ENCODE measurements around the gene NOTCH1.

NOTCH1 gene

GRCh38 chr9:136572828-136573625, 27.2 kb upstream of the NOTCH1 start:
- peaks cover 2% of the 10 kb centered on the region for H3K79me1 ChIP-seq (ENCODE audit: low read depth, low read length)
- H2AK5ac ChIP-seq (ENCODE audit: low read depth, low read length): peak overlapping the region; percentile 33
- no peaks in the 10 kb centered on the region for H3K27me3 ChIP-seq (ENCODE audit: control insufficient read depth in 3 of 3, insufficient read depth in 3 of 3, low read depth in 1 of 3, low read length in 3 of 3)
- H2AFZ ChIP-seq (ENCODE audit: low read length): peak overlapping the region; percentile 78
- H2BK120ac ChIP-seq (ENCODE audit: low read depth, low read length): peak overlapping the region; percentile 64
- no CpG with 5 or more reads among the region's 34 CpGs for WGBS, 2 donors (ENCODE audit: extremely low coverage in 2 of 2, insufficient read length in 2 of 2, insufficient replicate concordance in 1 of 2)
- H3K27ac ChIP-seq (replicated peaks; ENCODE audit: low read length): peak overlapping the region; percentile 97
- H3K4me3 ChIP-seq (ENCODE audit: low read length in 2 of 2): peak overlapping the region in 1 of 2 donors; percentile 28
- H3K14ac ChIP-seq (ENCODE audit: low read length): no peak overlapping the region
- H3K23ac ChIP-seq (ENCODE audit: low read depth, low read length, poor library complexity): no peak overlapping the region
- peak overlapping the region; percentile 84 for H2BK5ac ChIP-seq (ENCODE audit: low read length)
- H2BK12ac ChIP-seq (ENCODE audit: low read length): peak overlapping the region; percentile 68
- no peak overlapping the region for H3K4me2 ChIP-seq (ENCODE audit: insufficient read depth, low read length, poor library complexity, severe bottlenecking)
- peak overlapping the region; percentile 75 for H3K9ac ChIP-seq (ENCODE audit: low read depth, low read length, poor library complexity)
- peaks cover 0 to 6% of the 10 kb centered on the region in 2 donors for H3K9me3 ChIP-seq (replicated peaks in 1 of 2; ENCODE audit: control insufficient read depth in 2 of 2, insufficient read depth in 1 of 2, low read depth in 1 of 2, low read length in 2 of 2)
- peak overlapping the region; percentile 91 for H3K4ac ChIP-seq (ENCODE audit: low read length)
- peaks cover 0 to 2% of the 10 kb centered on the region in 2 donors for H3K36me3 ChIP-seq (replicated peaks in 1 of 2; ENCODE audit: control insufficient read depth in 2 of 2, insufficient read depth in 2 of 2, low read length in 2 of 2)
- no peak for DNase-seq (ENCODE audit: low spot score)
- peak overlapping the region; percentile 88 for H4K8ac ChIP-seq (ENCODE audit: low read depth, low read length)
- peak overlapping the region; percentile 13 for H2BK15ac ChIP-seq (ENCODE audit: low read length)
- H3K18ac ChIP-seq (ENCODE audit: low read length): peak overlapping the region; percentile 96
- H3K4me1 ChIP-seq (ENCODE audit: control insufficient read depth in 2 of 2, insufficient read depth in 1 of 2, low read depth in 1 of 2, low read length in 2 of 2): peaks cover 45 to 49% of the 10 kb centered on the region in 2 donors
- peak overlapping the region; percentile 95 for H4K91ac ChIP-seq (ENCODE audit: low read depth, low read length, poor library complexity)

- DNase-seq (ENCODE audit: low spot score): peak; percentile 97
- peak overlapping the region; percentile 97 for H3K27ac ChIP-seq (replicated peaks; ENCODE audit: low read length)
Measured at GRCh38 chr9:136572003-136572827, 26.4 kb upstream of the NOTCH1 start.

GRCh38 chr9:136571531-136571930, 25.7 kb upstream of the NOTCH1 start:
- Histone ChIP-seq H3K27ac (replicated peaks; ENCODE audit: low read length) (peak overlapping the region; percentile 74), H3K36me3 (replicated peaks in 1 of 2; ENCODE audit: control insufficient read depth in 2 of 2, insufficient read depth in 2 of 2, low read length in 2 of 2) (peaks cover 0 to 2% of the 10 kb centered on the region in 2 donors), H2BK120ac (ENCODE audit: low read depth, low read length) (peak overlapping the region; percentile 89), H3K4me3 (ENCODE audit: low read length in 2 of 2) (peak overlapping the region; percentile 20 to 36), H2BK15ac (ENCODE audit: low read length) (peak overlapping the region; percentile 100), H2AFZ (ENCODE audit: low read length) (peak overlapping the region; percentile 79), H2BK5ac (ENCODE audit: low read length) (peak overlapping the region; percentile 100), H4K91ac (ENCODE audit: low read depth, low read length, poor library complexity) (peak overlapping the region; percentile 95), H3K23ac (ENCODE audit: low read depth, low read length, poor library complexity) (peak overlapping the region; percentile 70), H3K14ac (ENCODE audit: low read length) (peak overlapping the region; percentile 73), H3K79me1 (ENCODE audit: low read depth, low read length) (peaks cover 2% of the 10 kb centered on the region), H2BK12ac (ENCODE audit: low read length) (peak overlapping the region; percentile 99), H4K8ac (ENCODE audit: low read depth, low read length) (peak overlapping the region; percentile 75), H3K4me2 (ENCODE audit: insufficient read depth, low read length, poor library complexity, severe bottlenecking) (no peak overlapping the region), H3K9ac (ENCODE audit: low read depth, low read length, poor library complexity) (peak overlapping the region; percentile 71), H3K27me3 (ENCODE audit: control insufficient read depth in 3 of 3, insufficient read depth in 3 of 3, low read depth in 1 of 3, low read length in 3 of 3) (no peaks in the 10 kb centered on the region), H3K9me3 (replicated peaks in 1 of 2; ENCODE audit: control insufficient read depth in 2 of 2, insufficient read depth in 1 of 2, low read depth in 1 of 2, low read length in 2 of 2) (peaks cover 0 to 6% of the 10 kb centered on the region in 2 donors), H3K18ac (ENCODE audit: low read length) (peak overlapping the region; percentile 98), H3K4ac (ENCODE audit: low read length) (peak overlapping the region; percentile 79), H3K4me1 (ENCODE audit: control insufficient read depth in 2 of 2, insufficient read depth in 1 of 2, low read depth in 1 of 2, low read length in 2 of 2) (peaks cover 56% of the 10 kb centered on the region in 2 donors), H2AK5ac (ENCODE audit: low read depth, low read length) (peak overlapping the region; percentile 99)
- WGBS, 2 donors (ENCODE audit: extremely low coverage in 2 of 2, insufficient read length in 2 of 2, insufficient replicate concordance in 1 of 2): no CpG with 5 or more reads among the region's 14 CpGs
- no peak for DNase-seq (ENCODE audit: low spot score)

More at GRCh38 chr9:136572003-136572827, 26.4 kb upstream of the NOTCH1 start:
- H3K4me1 ChIP-seq (ENCODE audit: control insufficient read depth in 2 of 2, insufficient read depth in 1 of 2, low read depth in 1 of 2, low read length in 2 of 2): peaks cover 50 to 53% of the 10 kb centered on the region in 2 donors
- H2AFZ ChIP-seq (ENCODE audit: low read length): peak overlapping the region; percentile 79
- H3K4me2 ChIP-seq (ENCODE audit: insufficient read depth, low read length, poor library complexity, severe bottlenecking): no peak overlapping the region
- H3K36me3 ChIP-seq (replicated peaks in 1 of 2; ENCODE audit: control insufficient read depth in 2 of 2, insufficient read depth in 2 of 2, low read length in 2 of 2): peaks cover 0 to 2% of the 10 kb centered on the region in 2 donors
- H3K9ac ChIP-seq (ENCODE audit: low read depth, low read length, poor library complexity): peak overlapping the region; percentile 75
- peak overlapping the region; percentile 91 for H3K4ac ChIP-seq (ENCODE audit: low read length)
- peak overlapping the region; percentile 95 for H4K91ac ChIP-seq (ENCODE audit: low read depth, low read length, poor library complexity)
- H2BK5ac ChIP-seq (ENCODE audit: low read length): peak overlapping the region; percentile 100
- H2BK15ac ChIP-seq (ENCODE audit: low read length): peak overlapping the region; percentile 100
- peaks cover 0 to 6% of the 10 kb centered on the region in 2 donors for H3K9me3 ChIP-seq (replicated peaks in 1 of 2; ENCODE audit: control insufficient read depth in 2 of 2, insufficient read depth in 1 of 2, low read depth in 1 of 2, low read length in 2 of 2)
- H3K18ac ChIP-seq (ENCODE audit: low read length): peak overlapping the region; percentile 98
- H2BK12ac ChIP-seq (ENCODE audit: low read length): peak overlapping the region; percentile 99
- peak overlapping the region; percentile 20 to 36 for H3K4me3 ChIP-seq (ENCODE audit: low read length in 2 of 2)
- no CpG with 5 or more reads among the region's 17 CpGs for WGBS, 2 donors (ENCODE audit: extremely low coverage in 2 of 2, insufficient read length in 2 of 2, insufficient replicate concordance in 1 of 2)
- peaks cover 2% of the 10 kb centered on the region for H3K79me1 ChIP-seq (ENCODE audit: low read depth, low read length)
- H4K8ac ChIP-seq (ENCODE audit: low read depth, low read length): peak overlapping the region; percentile 88
- H2AK5ac ChIP-seq (ENCODE audit: low read depth, low read length): peak overlapping the region; percentile 99
- H3K14ac ChIP-seq (ENCODE audit: low read length): no peak overlapping the region
- no peaks in the 10 kb centered on the region for H3K27me3 ChIP-seq (ENCODE audit: control insufficient read depth in 3 of 3, insufficient read depth in 3 of 3, low read depth in 1 of 3, low read length in 3 of 3)
- peak overlapping the region; percentile 8 for H3K23ac ChIP-seq (ENCODE audit: low read depth, low read length, poor library complexity)
- peak overlapping the region; percentile 89 for H2BK120ac ChIP-seq (ENCODE audit: low read depth, low read length)
